ENCODE results near the gene FOXJ1.

DNA sequence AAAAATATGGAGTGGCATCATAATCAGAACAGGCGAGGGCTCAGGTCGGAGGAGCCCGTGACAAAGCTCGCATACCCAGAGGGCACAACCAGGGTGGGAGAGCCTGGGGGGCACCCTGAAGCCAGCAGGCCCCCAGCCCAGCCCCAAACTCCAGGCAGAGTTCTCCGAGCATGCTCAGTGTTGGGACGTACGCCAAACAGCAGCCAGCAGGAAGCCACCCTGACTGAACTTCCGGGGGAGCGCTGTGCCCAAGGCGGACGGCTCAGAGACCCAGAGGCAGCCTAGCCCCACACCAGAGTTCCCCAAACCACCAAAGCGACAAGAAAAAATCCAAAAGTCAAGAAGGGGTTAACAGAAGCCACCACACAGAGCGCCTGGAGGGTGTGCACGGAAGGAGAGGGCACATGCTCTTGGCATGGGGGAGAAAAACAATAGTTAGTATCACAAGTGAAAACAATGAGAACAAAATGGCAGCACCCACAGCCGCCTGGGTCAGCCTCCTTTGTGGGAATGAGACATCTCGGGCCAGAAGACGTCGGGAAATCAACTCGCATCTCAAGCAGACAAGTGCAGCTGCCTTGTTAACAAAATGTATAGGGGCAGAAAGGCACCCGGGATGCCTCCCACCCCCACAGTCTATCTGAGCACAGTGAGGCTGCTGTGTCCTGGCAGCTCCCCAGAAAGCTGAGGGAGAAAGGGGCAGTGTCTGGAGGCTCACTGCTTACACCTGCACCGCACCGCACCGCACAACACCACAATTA is 49.3 kb downstream of the FOXJ1 start:
- TF ChIP-seq, protein P1, sequence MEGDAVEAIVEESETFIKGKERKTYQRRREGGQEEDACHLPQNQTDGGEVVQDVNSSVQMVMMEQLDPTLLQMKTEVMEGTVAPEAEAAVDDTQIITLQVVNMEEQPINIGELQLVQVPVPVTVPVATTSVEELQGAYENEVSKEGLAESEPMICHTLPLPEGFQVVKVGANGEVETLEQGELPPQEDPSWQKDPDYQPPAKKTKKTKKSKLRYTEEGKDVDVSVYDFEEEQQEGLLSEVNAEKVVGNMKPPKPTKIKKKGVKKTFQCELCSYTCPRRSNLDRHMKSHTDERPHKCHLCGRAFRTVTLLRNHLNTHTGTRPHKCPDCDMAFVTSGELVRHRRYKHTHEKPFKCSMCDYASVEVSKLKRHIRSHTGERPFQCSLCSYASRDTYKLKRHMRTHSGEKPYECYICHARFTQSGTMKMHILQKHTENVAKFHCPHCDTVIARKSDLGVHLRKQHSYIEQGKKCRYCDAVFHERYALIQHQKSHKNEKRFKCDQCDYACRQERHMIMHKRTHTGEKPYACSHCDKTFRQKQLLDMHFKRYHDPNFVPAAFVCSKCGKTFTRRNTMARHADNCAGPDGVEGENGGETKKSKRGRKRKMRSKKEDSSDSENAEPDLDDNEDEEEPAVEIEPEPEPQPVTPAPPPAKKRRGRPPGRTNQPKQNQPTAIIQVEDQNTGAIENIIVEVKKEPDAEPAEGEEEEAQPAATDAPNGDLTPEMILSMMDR (conservative IDR thresholded peaks at IDR 0.05; ENCODE audit: low read length): no peak
- TF ChIP-seq EZH2phosphoT487 (IDR thresholded peaks at IDR 0.05; ENCODE audit: borderline replicate concordance): no peak
